ENCODE measurements around the gene GLS.

The GLS gene

DNA sequence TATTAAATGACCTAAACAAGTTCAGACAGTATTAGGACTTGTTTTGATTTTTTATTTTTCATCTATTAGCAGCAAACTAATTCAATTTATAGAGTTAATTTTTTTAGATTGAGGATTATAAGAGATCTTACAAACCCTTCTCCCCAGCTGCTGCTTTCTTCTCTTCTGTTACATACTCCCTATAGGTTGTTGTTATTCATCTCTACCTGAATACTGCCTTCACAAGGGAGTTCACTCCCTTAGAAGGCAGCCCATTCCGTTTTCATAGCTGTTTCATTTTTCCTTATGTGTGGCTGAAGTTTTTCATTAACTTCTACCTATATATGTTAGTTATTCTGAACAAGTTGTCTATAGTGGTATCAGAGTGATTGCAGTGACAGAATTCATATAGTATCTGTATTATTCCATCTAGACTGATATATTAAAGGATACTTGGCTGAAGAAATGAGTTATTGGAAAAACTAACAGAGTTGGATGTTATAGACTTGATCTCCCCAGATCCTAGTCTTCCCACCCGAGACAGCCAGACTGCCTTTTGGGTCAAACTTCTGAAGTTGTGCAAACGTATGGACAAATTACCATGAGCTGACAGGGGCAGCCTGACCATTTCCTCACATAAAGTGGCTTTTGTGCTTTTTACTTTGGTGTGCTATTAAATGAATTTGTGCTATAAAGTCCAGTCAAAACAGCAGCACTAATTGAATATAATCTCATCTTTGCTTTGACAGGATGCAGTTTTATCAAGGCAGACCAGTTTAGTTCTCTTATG is 8.7 kb downstream of the GLS start:
- TF ChIP-seq USF1 (IDR thresholded peaks at IDR 0.05), result no peak

- TF ChIP-seq EP300 (IDR thresholded peaks at IDR 0.05; ENCODE audit: borderline replicate concordance) (no peak), CREB1 (IDR thresholded peaks at IDR 0.05; ENCODE audit: low read depth) (no peak), FOXM1 (IDR thresholded peaks at IDR 0.05; ENCODE audit: borderline replicate concordance, low read depth) (no peak)
Observed at GRCh38 chr2:190891372-190891771, 10.8 kb downstream of the GLS start.

GRCh38 chr2:190891889-190892288 is 11.3 kb downstream of the GLS start:
- no peak for TF ChIP-seq ZBTB7A (IDR thresholded peaks at IDR 0.05; ENCODE audit: low read depth)
- no peak for TF ChIP-seq FOXM1 (IDR thresholded peaks at IDR 0.05; ENCODE audit: borderline replicate concordance, low read depth)
- no peak for TF ChIP-seq USF1 (IDR thresholded peaks at IDR 0.05)
- TF ChIP-seq TCF12 (IDR thresholded peaks at IDR 0.05; ENCODE audit: low read depth), result no peak
- TF ChIP-seq, protein P1, sequence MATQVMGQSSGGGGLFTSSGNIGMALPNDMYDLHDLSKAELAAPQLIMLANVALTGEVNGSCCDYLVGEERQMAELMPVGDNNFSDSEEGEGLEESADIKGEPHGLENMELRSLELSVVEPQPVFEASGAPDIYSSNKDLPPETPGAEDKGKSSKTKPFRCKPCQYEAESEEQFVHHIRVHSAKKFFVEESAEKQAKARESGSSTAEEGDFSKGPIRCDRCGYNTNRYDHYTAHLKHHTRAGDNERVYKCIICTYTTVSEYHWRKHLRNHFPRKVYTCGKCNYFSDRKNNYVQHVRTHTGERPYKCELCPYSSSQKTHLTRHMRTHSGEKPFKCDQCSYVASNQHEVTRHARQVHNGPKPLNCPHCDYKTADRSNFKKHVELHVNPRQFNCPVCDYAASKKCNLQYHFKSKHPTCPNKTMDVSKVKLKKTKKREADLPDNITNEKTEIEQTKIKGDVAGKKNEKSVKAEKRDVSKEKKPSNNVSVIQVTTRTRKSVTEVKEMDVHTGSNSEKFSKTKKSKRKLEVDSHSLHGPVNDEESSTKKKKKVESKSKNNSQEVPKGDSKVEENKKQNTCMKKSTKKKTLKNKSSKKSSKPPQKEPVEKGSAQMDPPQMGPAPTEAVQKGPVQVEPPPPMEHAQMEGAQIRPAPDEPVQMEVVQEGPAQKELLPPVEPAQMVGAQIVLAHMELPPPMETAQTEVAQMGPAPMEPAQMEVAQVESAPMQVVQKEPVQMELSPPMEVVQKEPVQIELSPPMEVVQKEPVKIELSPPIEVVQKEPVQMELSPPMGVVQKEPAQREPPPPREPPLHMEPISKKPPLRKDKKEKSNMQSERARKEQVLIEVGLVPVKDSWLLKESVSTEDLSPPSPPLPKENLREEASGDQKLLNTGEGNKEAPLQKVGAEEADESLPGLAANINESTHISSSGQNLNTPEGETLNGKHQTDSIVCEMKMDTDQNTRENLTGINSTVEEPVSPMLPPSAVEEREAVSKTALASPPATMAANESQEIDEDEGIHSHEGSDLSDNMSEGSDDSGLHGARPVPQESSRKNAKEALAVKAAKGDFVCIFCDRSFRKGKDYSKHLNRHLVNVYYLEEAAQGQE (IDR thresholded peaks at IDR 0.05; ENCODE audit: low read depth), result no peak
- TF ChIP-seq TAF1 (IDR thresholded peaks at IDR 0.05; ENCODE audit: low read depth), result no peak
- no peak for TF ChIP-seq EGR1 (IDR thresholded peaks at IDR 0.05)
- TF ChIP-seq, protein P2, sequence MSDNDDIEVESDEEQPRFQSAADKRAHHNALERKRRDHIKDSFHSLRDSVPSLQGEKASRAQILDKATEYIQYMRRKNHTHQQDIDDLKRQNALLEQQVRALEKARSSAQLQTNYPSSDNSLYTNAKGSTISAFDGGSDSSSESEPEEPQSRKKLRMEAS (IDR thresholded peaks at IDR 0.05), result no peak
- no peak for TF ChIP-seq CEBPB (IDR thresholded peaks at IDR 0.05)
- no peak for TF ChIP-seq CREB1 (IDR thresholded peaks at IDR 0.05; ENCODE audit: low read depth)
- TF ChIP-seq TEAD4 (IDR thresholded peaks at IDR 0.05), result no peak
- no peak for TF ChIP-seq RAD21 (IDR thresholded peaks at IDR 0.05; ENCODE audit: low read depth)
- TF ChIP-seq YY1 (IDR thresholded peaks at IDR 0.05; ENCODE audit: low read depth), result no peak
- TF ChIP-seq NFIC (IDR thresholded peaks at IDR 0.05), result no peak
- TF ChIP-seq EP300 (IDR thresholded peaks at IDR 0.05; ENCODE audit: borderline replicate concordance), result no peak

GRCh38 chr2:190893157-190893556 is 12.5 kb downstream of the GLS start:
- TF ChIP-seq CREB1 (IDR thresholded peaks at IDR 0.05; ENCODE audit: low read depth), result no peak
- TF ChIP-seq CEBPB (IDR thresholded peaks at IDR 0.05), result no peak
- TF ChIP-seq TAF1 (IDR thresholded peaks at IDR 0.05; ENCODE audit: low read depth), result no peak
- TF ChIP-seq YY1 (IDR thresholded peaks at IDR 0.05; ENCODE audit: low read depth), result no peak
- no peak for TF ChIP-seq NFIC (IDR thresholded peaks at IDR 0.05)
- TF ChIP-seq TCF12 (IDR thresholded peaks at IDR 0.05; ENCODE audit: low read depth), result no peak
- TF ChIP-seq, protein P1 (IDR thresholded peaks at IDR 0.05; ENCODE audit: low read depth), result no peak
- no peak for TF ChIP-seq USF1 (IDR thresholded peaks at IDR 0.05)
- TF ChIP-seq EGR1 (IDR thresholded peaks at IDR 0.05), result no peak
- no peak for TF ChIP-seq EP300 (IDR thresholded peaks at IDR 0.05; ENCODE audit: borderline replicate concordance)
- TF ChIP-seq TEAD4 (IDR thresholded peaks at IDR 0.05), result no peak
- no peak for TF ChIP-seq ZBTB7A (IDR thresholded peaks at IDR 0.05; ENCODE audit: low read depth)
- no peak for TF ChIP-seq FOXM1 (IDR thresholded peaks at IDR 0.05; ENCODE audit: borderline replicate concordance, low read depth)
- TF ChIP-seq RAD21 (IDR thresholded peaks at IDR 0.05; ENCODE audit: low read depth), result no peak
- TF ChIP-seq, protein P2 (IDR thresholded peaks at IDR 0.05), result no peak

- TF ChIP-seq YY1 (IDR thresholded peaks at IDR 0.05; ENCODE audit: low read depth) (no peak), TEAD4 (IDR thresholded peaks at IDR 0.05) (no peak)
- TF ChIP-seq, protein P2 (IDR thresholded peaks at IDR 0.05), result no peak
Observed at GRCh38 chr2:190896477-190896876, 15.9 kb downstream of the GLS start.

Measured in Ishikawa (cell line).